Measurements from ENCODE around the gene TRAF3IP1.

Gene TRAF3IP1

GRCh38 chr2:238425505-238425978 lies 105.2 kb downstream of the TRAF3IP1 start:
- DNase-seq (ENCODE audit: low read depth): no peak
- peak overlapping the region; percentile 85 for H3K4me3 ChIP-seq (ENCODE audit: low read depth, low read length)
- TF ChIP-seq, protein P1, sequence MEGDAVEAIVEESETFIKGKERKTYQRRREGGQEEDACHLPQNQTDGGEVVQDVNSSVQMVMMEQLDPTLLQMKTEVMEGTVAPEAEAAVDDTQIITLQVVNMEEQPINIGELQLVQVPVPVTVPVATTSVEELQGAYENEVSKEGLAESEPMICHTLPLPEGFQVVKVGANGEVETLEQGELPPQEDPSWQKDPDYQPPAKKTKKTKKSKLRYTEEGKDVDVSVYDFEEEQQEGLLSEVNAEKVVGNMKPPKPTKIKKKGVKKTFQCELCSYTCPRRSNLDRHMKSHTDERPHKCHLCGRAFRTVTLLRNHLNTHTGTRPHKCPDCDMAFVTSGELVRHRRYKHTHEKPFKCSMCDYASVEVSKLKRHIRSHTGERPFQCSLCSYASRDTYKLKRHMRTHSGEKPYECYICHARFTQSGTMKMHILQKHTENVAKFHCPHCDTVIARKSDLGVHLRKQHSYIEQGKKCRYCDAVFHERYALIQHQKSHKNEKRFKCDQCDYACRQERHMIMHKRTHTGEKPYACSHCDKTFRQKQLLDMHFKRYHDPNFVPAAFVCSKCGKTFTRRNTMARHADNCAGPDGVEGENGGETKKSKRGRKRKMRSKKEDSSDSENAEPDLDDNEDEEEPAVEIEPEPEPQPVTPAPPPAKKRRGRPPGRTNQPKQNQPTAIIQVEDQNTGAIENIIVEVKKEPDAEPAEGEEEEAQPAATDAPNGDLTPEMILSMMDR (IDR thresholded peaks at IDR 0.05; ENCODE audit: low read depth, low read length, missing control alignments): no peak
- in situ Hi-C loops (cut with HindIII; ENCODE audit: low sequenced_read_pairs): no loop called here

GRCh38 chr2:238425979-238426567 lies 105.8 kb downstream of the TRAF3IP1 start:
- peak overlapping the region; percentile 85 for H3K4me3 ChIP-seq (ENCODE audit: low read depth, low read length)
- TF ChIP-seq, protein P1 (IDR thresholded peaks at IDR 0.05; ENCODE audit: low read depth, low read length, missing control alignments): no peak
- in situ Hi-C loops (cut with HindIII; ENCODE audit: low sequenced_read_pairs): no loop called here
- peak; percentile 62 for DNase-seq (ENCODE audit: low read depth)

- peak; percentile 76 for DNase-seq (ENCODE audit: low read depth)
- TF ChIP-seq, protein P1 (IDR thresholded peaks at IDR 0.05; ENCODE audit: low read depth, low read length, missing control alignments): no peak
- peak within 1 kb of the TSS; percentile 85 for H3K4me3 ChIP-seq (ENCODE audit: low read depth, low read length)
- in situ Hi-C loops (cut with HindIII; ENCODE audit: low sequenced_read_pairs): no loop called here
These were observed 106.5 kb downstream of the TRAF3IP1 start, which contains the start of gene ASB1 for GRCh38 chr2:238426568-238427434. Gene ASB1 (plus strand): TSS chr2:238426927. CDS start chr2:238427071, 144 bp downstream.

- TF ChIP-seq, protein P1 (IDR thresholded peaks at IDR 0.05; ENCODE audit: low read depth, low read length, missing control alignments): no peak
- in situ Hi-C loops (cut with HindIII; ENCODE audit: low sequenced_read_pairs): no loop called here
- no peak for DNase-seq (ENCODE audit: low read depth)
- peak overlapping the region; percentile 85 for H3K4me3 ChIP-seq (ENCODE audit: low read depth, low read length)
These were observed 107.3 kb downstream of the TRAF3IP1 start for GRCh38 chr2:238427435-238428162.

DNA sequence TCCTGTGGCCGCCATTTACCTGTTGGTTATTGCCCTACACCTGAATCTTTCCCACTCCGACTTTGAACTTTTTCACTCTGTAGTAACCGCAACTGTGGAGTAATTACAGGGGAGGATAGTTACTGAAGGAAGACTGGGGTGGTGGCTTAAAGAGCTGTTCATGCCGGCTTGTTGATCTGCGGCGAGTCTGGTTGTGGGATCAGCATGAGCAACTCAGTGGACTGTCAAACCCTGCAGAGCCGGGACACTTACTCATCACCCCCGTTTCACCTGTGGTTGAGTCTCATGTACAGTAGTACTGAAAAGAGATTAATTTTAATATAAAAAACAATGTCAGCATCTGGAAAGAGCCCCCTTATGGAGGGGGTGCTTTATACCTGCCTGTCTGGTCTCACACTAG lies 108.5 kb downstream of the TRAF3IP1 start:
- DNase-seq (ENCODE audit: low read depth): no peak
- no peak overlapping the region for H3K4me3 ChIP-seq (ENCODE audit: low read depth, low read length)
- TF ChIP-seq, protein P1 (IDR thresholded peaks at IDR 0.05; ENCODE audit: low read depth, low read length, missing control alignments): no peak
- in situ Hi-C loops (cut with HindIII; ENCODE audit: low sequenced_read_pairs): no loop called here

GRCh38 chr2:238430781-238431180 lies 110.5 kb downstream of the TRAF3IP1 start:
- TF ChIP-seq, protein P1 (IDR thresholded peaks at IDR 0.05; ENCODE audit: low read depth, low read length, missing control alignments): no peak
- no peak overlapping the region for H3K4me3 ChIP-seq (ENCODE audit: low read depth, low read length)
- in situ Hi-C loops (cut with HindIII; ENCODE audit: low sequenced_read_pairs): no loop called here
- no peak for DNase-seq (ENCODE audit: low read depth)

Data from astrocyte of the cerebellum (primary cell).